Keratinocyte (primary cell): Measurements from ENCODE around the gene STK32B. TPM values are rescaled to one million over a fixed set of nuclear protein-coding genes. Genes with fewer than 3 reads are reported as not detected.
"Not testable (repeated sequence)": the region's sequence is repeated elsewhere in the genome, so short reads cannot be mapped to it uniquely, and the experiment has no call there.

ENCODE experiments used
- DNase-seq: peaks from one replicate; pipeline ENCODE4 v3.0.0-alpha.2; 2011; ENCODE audit warnings: low read depth, missing footprints, low spot score
- FAIRE-seq: peaks from 2 replicates; lab custom pipeline; 2011; peaks lifted over from hg19 to GRCh38; lab: Jason Lieb, UNC
- H2AFZ ChIP-seq: 2 replicates; pipeline ENCODE4 v1.6.0; 2012; ENCODE audit warnings: low read length, control low read depth, inconsistent platforms; ENCODE audit not compliant: control insufficient read depth
- H3K27ac ChIP-seq: 2 replicates; pipeline ENCODE4 v1.5.1; 2011; ENCODE audit warnings: low read length; ENCODE audit not compliant: control insufficient read depth, insufficient read depth
- H3K27me3 ChIP-seq: 3 replicates; pipeline ENCODE4 v1.6.0; 2011; ENCODE audit warnings: low read length; ENCODE audit not compliant: control insufficient read depth, insufficient read depth; ENCODE audit errors: extremely low read depth
- H3K36me3 ChIP-seq, 2 experiments: 2 replicates in 1 of 2; 3 replicates in 1 of 2; pipeline ENCODE4 v1.5.1; 2011; ENCODE audit warnings: low read length in 2 of 2, mild to moderate bottlenecking in 1 of 2; ENCODE audit not compliant: control insufficient read depth in 2 of 2, insufficient read depth in 2 of 2; ENCODE audit errors: extremely low read depth in 1 of 2
- H3K4me1 ChIP-seq: 3 replicates; pipeline ENCODE4 v1.5.1; 2011; ENCODE audit warnings: low read length; ENCODE audit not compliant: control insufficient read depth, insufficient read depth; ENCODE audit errors: extremely low read depth
- H3K4me2 ChIP-seq: 3 replicates; pipeline ENCODE4 v1.6.0; 2011; ENCODE audit warnings: low read depth, low read length; ENCODE audit not compliant: control insufficient read depth, insufficient read depth; ENCODE audit errors: extremely low read depth
- H3K4me3 ChIP-seq, 3 experiments: fragments of 200-600 bp in 1 of 3; sonication (generic) in 1 of 3; 2 replicates in 2 of 3; 3 replicates in 1 of 3; pipeline ENCODE4 v1.5.1; 2011 to 2016; ENCODE audit warnings: low read length in 3 of 3, mild to moderate bottlenecking in 3 of 3, control low read depth in 2 of 3, inconsistent platforms in 1 of 3, low read depth in 1 of 3, mixed read lengths in 1 of 3, mixed run types in 1 of 3, moderate library complexity in 1 of 3; ENCODE audit not compliant: control insufficient read depth in 2 of 3, insufficient read depth in 2 of 3; ENCODE audit errors: extremely low read depth in 1 of 3
- H3K79me2 ChIP-seq: 2 replicates; pipeline ENCODE4 v1.6.0; 2012; ENCODE audit warnings: low read length; ENCODE audit not compliant: control insufficient read depth, insufficient read depth
- H3K9ac ChIP-seq: 3 replicates; pipeline ENCODE4 v1.6.0; 2011; ENCODE audit warnings: low read length; ENCODE audit not compliant: control insufficient read depth, insufficient read depth; ENCODE audit errors: extremely low read depth
- H3K9me1 ChIP-seq: 3 replicates; pipeline ENCODE4 v1.6.0; 2011; ENCODE audit warnings: low read length; ENCODE audit not compliant: control insufficient read depth, insufficient read depth; ENCODE audit errors: extremely low read depth
- H3K9me3 ChIP-seq: 2 replicates; pipeline ENCODE4 v1.5.1; 2012; ENCODE audit warnings: low read depth, low read length; ENCODE audit not compliant: control insufficient read depth
- H4K20me1 ChIP-seq: 3 replicates; pipeline ENCODE4 v1.6.0; 2011; ENCODE audit warnings: low read length; ENCODE audit not compliant: control insufficient read depth, insufficient read depth; ENCODE audit errors: extremely low read depth
- EZH2 ChIP-seq: IDR thresholded peaks from one replicate; pipeline ENCODE4 v1.6.1; 2012; ENCODE audit warnings: inconsistent platforms, mild to moderate bottlenecking, low read length, moderate library complexity
- dilution Hi-C: fragments of 300-500 bp; cut with MboI; formaldehyde crosslinking; loops from one replicate; pipeline ENCODE4 v1.7.0; 2020; ENCODE audit warnings: low sequenced_read_pairs; ENCODE audit not compliant: extremely low pct_ligation_motif_present
- polyA minus RNA-seq, 3 experiments: library from RNA; depleted of rRNA, polyadenylated mRNA; stranded (reverse); fragments of >200 nt; gene quantifications; 1 replicate in 1 of 3; 2 replicates in 1 of 3; 3 replicates in 1 of 3; pipeline ENCODE4 v1.2.3, GENCODE V29; 2011
- polyA plus RNA-seq, 5 experiments: library from polyadenylated mRNA; depleted of rRNA in 3 of 5; stranded (reverse) in 3 of 5; stranded (forward) in 1 of 5; unstranded in 1 of 5; fragments of >200 nt; gene quantifications; 1 replicate in 1 of 5; 2 replicates in 3 of 5; 3 replicates in 1 of 5; pipeline versions ENCODE4 v1.2.1 to v1.2.3, GENCODE V29; 2011 to 2012; ENCODE audit warnings: missing spikeins in 2 of 5, low read depth in 1 of 5, low replicate concordance in 1 of 5
- TF ChIP-seq, protein P1 (sequence below), 3 experiments: IDR thresholded peaks in 1 of 3; conservative IDR thresholded peaks in 1 of 3; optimal IDR thresholded peaks in 1 of 3; 2 replicates in 2 of 3; 3 replicates in 1 of 3; pipeline versions ENCODE3 to v1.5.1; 2011; ENCODE audit warnings: low read length in 3 of 3, mild to moderate bottlenecking in 3 of 3, moderate library complexity in 2 of 3, control low read depth in 1 of 3, inconsistent platforms in 1 of 3; ENCODE audit not compliant: insufficient read depth in 2 of 3; ENCODE audit errors: extremely low read depth in 1 of 3

The STK32B gene
- polyA plus RNA-seq (1.4 to 6.7 TPM (median 3.4 TPM) in 3 replicates), polyA minus RNA-seq (1.7 to 9.3 TPM (median 3.5 TPM) in 3 replicates)
- polyA plus RNA-seq (2011; ENCODE audit: low read depth): 0.56 TPM
- 3.0 and 3.6 TPM in 2 replicates for polyA plus RNA-seq (2011; cell fraction: cytosol; rRNA removed)
- 3.3 and 3.6 TPM in 2 replicates for polyA plus RNA-seq (2011; cell fraction: nucleus; rRNA removed)
- 0.37 and 5.4 TPM in 2 replicates for polyA plus RNA-seq (2012; ENCODE audit: low replicate concordance)
- polyA minus RNA-seq (2011; cell fraction: cytosol; rRNA and poly(A)+ RNA removed): 3.1 TPM
- 2.4 and 3.1 TPM in 2 replicates for polyA minus RNA-seq (2011; cell fraction: nucleus; rRNA and poly(A)+ RNA removed)

DNA sequence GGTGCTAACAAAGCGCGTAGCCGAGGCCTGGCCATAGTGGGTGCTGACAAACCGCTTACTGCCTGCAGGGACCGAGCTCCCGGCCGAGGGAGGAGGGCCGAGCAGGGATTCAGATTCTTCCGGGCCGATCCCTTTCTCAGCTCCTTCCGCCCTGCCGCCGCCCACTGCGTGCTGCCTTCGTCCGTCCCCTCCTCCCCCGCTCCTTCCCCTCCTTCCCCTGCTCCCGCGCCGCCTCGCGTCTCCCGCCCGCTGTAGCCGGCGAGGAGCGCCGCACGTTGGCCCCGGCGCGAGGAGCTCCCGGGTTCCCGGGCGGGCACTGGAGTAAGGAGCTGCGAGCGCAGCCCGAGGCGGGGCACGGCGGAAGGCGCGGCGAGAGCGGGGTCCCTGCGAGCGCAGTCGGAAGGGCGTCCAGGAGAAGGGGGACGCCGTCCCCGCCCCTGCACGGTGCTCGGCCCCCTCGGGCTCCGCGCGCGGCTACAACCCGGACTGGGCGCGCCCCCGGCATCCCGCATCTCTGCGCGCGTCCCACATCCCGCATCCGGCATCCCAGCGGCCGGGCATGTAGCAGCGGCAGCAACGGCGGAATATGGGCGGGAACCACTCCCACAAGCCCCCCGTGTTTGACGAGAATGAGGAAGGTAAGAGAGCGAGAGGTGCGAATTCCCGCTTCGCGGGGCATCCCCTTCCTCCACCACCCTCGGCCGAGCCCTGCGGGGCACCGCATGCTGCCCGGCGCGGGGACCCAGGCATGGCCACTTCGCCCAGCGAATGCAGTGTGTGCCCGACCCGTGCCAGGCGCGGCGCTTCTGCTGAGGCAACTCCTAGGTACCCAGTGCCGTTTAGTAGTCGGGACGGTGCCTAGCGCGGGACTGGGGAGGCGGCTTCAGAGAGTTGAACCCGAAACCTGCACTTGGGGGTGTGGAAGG, at the start of gene STK32B:
TSS of gene STK32B (plus strand) at position 203 of the 926 bp plus-strand sequence.
- H3K4me2 ChIP-seq: peak within 1 kb of the TSS; percentile 99
- H3K4me1 ChIP-seq: peaks cover 14% of the 10 kb centered on the region
- dilution Hi-C loops: no loop called here
- FAIRE-seq: peak; percentile 9
- peak within 1 kb of the TSS; percentile 20 for H3K27ac ChIP-seq
- no peaks in the 10 kb centered on the region for H3K27me3 ChIP-seq
- H4K20me1 ChIP-seq: no peaks in the 10 kb centered on the region
- DNase-seq: no peak
- H2AFZ ChIP-seq: peak within 1 kb of the TSS; percentile 95
- H3K9ac ChIP-seq: peak within 1 kb of the TSS; percentile 63
- TF ChIP-seq, protein P1, sequence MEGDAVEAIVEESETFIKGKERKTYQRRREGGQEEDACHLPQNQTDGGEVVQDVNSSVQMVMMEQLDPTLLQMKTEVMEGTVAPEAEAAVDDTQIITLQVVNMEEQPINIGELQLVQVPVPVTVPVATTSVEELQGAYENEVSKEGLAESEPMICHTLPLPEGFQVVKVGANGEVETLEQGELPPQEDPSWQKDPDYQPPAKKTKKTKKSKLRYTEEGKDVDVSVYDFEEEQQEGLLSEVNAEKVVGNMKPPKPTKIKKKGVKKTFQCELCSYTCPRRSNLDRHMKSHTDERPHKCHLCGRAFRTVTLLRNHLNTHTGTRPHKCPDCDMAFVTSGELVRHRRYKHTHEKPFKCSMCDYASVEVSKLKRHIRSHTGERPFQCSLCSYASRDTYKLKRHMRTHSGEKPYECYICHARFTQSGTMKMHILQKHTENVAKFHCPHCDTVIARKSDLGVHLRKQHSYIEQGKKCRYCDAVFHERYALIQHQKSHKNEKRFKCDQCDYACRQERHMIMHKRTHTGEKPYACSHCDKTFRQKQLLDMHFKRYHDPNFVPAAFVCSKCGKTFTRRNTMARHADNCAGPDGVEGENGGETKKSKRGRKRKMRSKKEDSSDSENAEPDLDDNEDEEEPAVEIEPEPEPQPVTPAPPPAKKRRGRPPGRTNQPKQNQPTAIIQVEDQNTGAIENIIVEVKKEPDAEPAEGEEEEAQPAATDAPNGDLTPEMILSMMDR (optimal IDR thresholded peaks at IDR 0.05 in 1 of 3, IDR thresholded peaks at IDR 0.05 in 1 of 3, conservative IDR thresholded peaks at IDR 0.05 in 1 of 3; ENCODE audit: extremely low read depth in 1 of 3, insufficient read depth in 2 of 3, low read length in 3 of 3): no peak
- TF ChIP-seq EZH2: no peak
- H3K79me2 ChIP-seq: no peaks in the 10 kb centered on the region
- peak within 1 kb of the TSS; percentile 48 to 81 (median 80) for H3K4me3 ChIP-seq
- no peaks in the 10 kb centered on the region for H3K36me3 ChIP-seq
- H3K9me1 ChIP-seq: no peaks in the 10 kb centered on the region
- H3K9me3 ChIP-seq: no peaks in the 10 kb centered on the region

DNA sequence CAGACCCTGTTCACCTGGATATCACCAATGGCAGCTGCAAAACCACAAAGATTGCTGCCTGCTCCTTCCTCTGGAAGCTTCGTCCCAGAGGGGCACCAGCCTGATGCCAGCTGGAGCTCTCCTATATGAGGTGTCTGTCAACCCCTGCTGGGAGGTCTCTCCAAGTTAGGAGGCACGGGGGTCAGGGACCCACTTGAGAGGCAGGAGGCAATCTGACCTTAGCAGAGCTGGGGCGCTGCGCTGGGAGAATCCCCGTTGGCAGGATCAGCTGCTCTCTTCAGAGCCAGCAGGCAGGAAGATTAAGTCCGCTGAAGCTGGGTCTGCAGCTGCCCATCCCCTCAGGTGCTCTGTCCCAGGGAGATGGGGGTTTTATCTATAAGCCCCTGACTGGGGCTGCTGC, 49.6 kb upstream of the STK32B start:
- not testable (repeated sequence) for FAIRE-seq

More for the DNA sequence above, 49.6 kb upstream of the STK32B start:
- DNase-seq, H2AFZ ChIP-seq, H4K20me1 ChIP-seq, H3K27ac ChIP-seq, H3K4me3 ChIP-seq, dilution Hi-C loops, H3K9me3 ChIP-seq, H3K36me3 ChIP-seq, H3K4me2 ChIP-seq, H3K79me2 ChIP-seq, H3K4me1 ChIP-seq, H3K9ac ChIP-seq, H3K9me1 ChIP-seq: not testable (repeated sequence)
- peaks cover 10% of the 10 kb centered on the region for H3K27me3 ChIP-seq
